Heart right ventricle (tissue), 16 donors: ENCODE measurements around the gene SLC35F5. TPM values are rescaled to one million over a fixed set of nuclear protein-coding genes. Genes with fewer than 3 reads are reported as not detected.
"Not testable (repeated sequence)": the region's sequence is repeated elsewhere in the genome, so short reads cannot be mapped to it uniquely, and the experiment has no call there.

Experiments used
- ATAC-seq, 8 donors: fragments of 200-7000 bp; cut with Tn5 transposase; one replicate each; pipeline ENCODE4 v1.9.1; 2020; ENCODE audit warnings: mild to moderate bottlenecking in 8 of 8, moderate library complexity in 8 of 8, moderate number of reproducible peaks in 1 of 8
- DNase-seq, 2 donors: peaks; one replicate each; pipeline ENCODE4 v3.0.0-alpha.2; 2020
- H3K27ac ChIP-seq, 10 donors: fragments of 200-600 bp; sonication (generic) in 2 of 10; one replicate each; pipeline versions ENCODE4 v1.5.0 to v1.8.0; 2020 to 2022; ENCODE audit warnings: mild to moderate bottlenecking in 3 of 10
- H3K27me3 ChIP-seq, 7 donors: fragments of 200-600 bp; one replicate each; pipeline ENCODE4 v1.8.0; 2021 to 2022; ENCODE audit warnings: mild to moderate bottlenecking in 2 of 7
- H3K36me3 ChIP-seq, 9 donors: fragments of 200-600 bp; sonication (generic) in 1 of 9; one replicate each; pipeline versions ENCODE4 v1.5.0 to v1.8.0; 2020 to 2022; ENCODE audit warnings: mild to moderate bottlenecking in 2 of 9
- H3K4me1 ChIP-seq, 9 donors: fragments of 200-600 bp; sonication (generic) in 1 of 9; one replicate each; pipeline versions ENCODE4 v1.5.0 to v1.8.0; 2020 to 2022; ENCODE audit warnings: mild to moderate bottlenecking in 4 of 9
- H3K4me3 ChIP-seq, 10 donors: fragments of 200-600 bp; sonication (generic) in 2 of 10; one replicate each; pipeline versions ENCODE4 v1.5.0 to v1.8.0; 2020 to 2022; ENCODE audit warnings: mild to moderate bottlenecking in 7 of 10, moderate library complexity in 2 of 10
- H3K9me3 ChIP-seq, 11 donors: fragments of 200-600 bp in 10 of 11; sonication (generic) in 2 of 11; one replicate each; pipeline versions ENCODE4 v1.5.0 to v1.8.0; 2013 to 2022; ENCODE audit warnings: mild to moderate bottlenecking in 2 of 11, control low read depth in 1 of 11, moderate library complexity in 1 of 11
- WGBS, 2 donors: extraction: QIAGEN DNeasy Blood & Tissue Kit; methylation state at CpG; one replicate each; pipeline ENCODE4 v1.1.7; 2013; ENCODE audit warnings: inconsistent platforms in 1 of 2; 5-methylcytosine and 5-hydroxymethylcytosine counted together
- intact Hi-C, 10 donors: fragments of 100-400 bp; cut with DNase I; formaldehyde crosslinking; loops; one replicate each; pipeline versions ENCODE4 v1.11.1 to v1.14.2; 2022
- polyA plus RNA-seq, 2 donors: library from polyadenylated mRNA; stranded (reverse); fragments of 200-250 nt; gene quantifications; one replicate each; pipeline ENCODE4 v1.2.3, GENCODE V29; 2013
- total RNA-seq, 10 donors: library from RNA; stranded (reverse); fragmentation: NEBNext Ultra II Directional in 3 of 10; extraction: Animal tissue kit (Norgen Biotek cat#: 25700) in 3 of 10; gene quantifications; one replicate each; pipeline versions ENCODE4 v1.2.1 to v1.2.4, GENCODE V29; 2021 to 2023
- TF ChIP-seq, protein P1 (sequence below), 9 donors: fragments of 200-600 bp; sonication (generic) in 2 of 9; IDR thresholded peaks; one replicate each; pipeline versions ENCODE4 v1.5.0 to v1.8.0; 2021 to 2022; ENCODE audit warnings: antibody characterized with exemption in 9 of 9, mild to moderate bottlenecking in 5 of 9, moderate library complexity in 1 of 9
- donor health status: Arrhythmogenic right ventricular cardiomyopathy.
- donor health status: ischemic (EF 13 %, LVEDD 7.1; RV severe dilation, severe dysfunction).
- donor health status: healthy with polysubstance abuse.
- donor health status: DM: no; HTN: yes; CAD: no.
- donor health status: DM: no; HTN: no; CAD: no.
- donor health status: ischemic (EF 25% LVEDD 6.9; RV normal size, moderate dysfunction).
- donor health status: ischemic (EF 25% LVEDD 5.7; RV mildly dilated, moderate dysfunction).
- donor health status: healthy.
- donor health status: DM: yes; HTN: yes; CAD: no.
- donor health status: Ischemic cardiomyopathy.
- donor health status: ischemic (EF 35%, LVEDD 5.7; RV mildly dilated, moderate dysfunction).
- donor health status: nonischemic (EF 11% LVEDD 7.7; RV severe dilation, severe dysfunction).
- donor health status: DM: yes; HTN: yes; CAD: no.
- donor health status: PGD.
- donor health status: ischemic (EF 29% LVEDD 5.4; RV normal size, mild dysfunction).
- donor health status: nonischemic (EF 23%, LVEDD 6.1; RV moderate dilation, normal function).

The SLC35F5 gene
- total and polyA plus RNA-seq, 12 donors: 18.3 to 67.1 (median 58.6) TPM

DNA sequence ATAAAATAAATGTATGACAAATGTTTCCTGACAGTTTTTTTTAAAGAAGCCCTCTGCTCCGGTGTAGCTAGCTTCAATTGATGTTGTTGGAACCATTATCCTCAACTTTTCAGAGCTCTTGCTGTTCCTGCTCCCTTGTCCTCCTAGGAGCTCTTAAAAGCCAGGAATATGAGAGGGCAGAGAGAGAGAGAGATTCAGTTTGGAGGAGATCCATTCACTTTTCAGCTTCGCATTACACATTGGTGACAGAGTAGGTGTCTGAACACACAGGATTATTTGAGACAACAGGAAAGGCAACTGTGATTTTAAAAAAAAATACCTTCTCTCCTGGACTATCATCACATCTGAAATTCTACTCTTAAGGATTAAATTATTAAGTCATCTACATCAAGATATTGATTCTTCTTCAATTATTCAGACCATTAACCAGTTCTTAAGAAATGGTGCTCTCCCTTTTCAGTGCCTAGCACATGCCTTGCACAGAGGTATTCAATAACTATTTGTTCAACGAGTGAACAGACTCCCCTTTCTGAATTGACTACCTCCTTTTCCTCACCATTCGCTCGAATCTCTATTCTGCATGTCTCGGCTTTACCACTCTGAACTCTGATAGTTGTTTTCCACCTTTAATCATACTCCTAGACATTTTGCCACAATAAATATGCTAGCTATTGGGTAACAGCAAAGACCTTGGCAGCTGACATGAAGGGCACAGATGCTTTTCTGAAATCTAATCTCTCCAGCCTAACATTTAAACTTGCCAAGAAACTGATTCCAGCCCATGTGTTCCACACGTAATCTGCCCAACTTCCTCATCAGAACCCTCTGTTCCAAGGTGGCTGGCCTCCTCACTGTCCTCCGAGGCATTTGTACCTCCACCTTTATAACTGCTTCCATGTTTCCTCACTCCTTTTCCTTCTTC lies 28.6 kb upstream of the SLC35F5 start:
- peak overlapping the region in 9 of 10 donors; percentile 21 to 75 (median 58) for H3K27ac ChIP-seq
- H3K36me3 ChIP-seq: no peaks in the 10 kb centered on the region
- H3K4me1 ChIP-seq: peaks cover 0 to 18% (median 0%) of the 10 kb centered on the region in 9 donors
- peak in 7 of 8 donors; percentile 34 to 91 (median 79) for ATAC-seq
- H3K9me3 ChIP-seq: no peaks in the 10 kb centered on the region
- no peak overlapping the region for H3K4me3 ChIP-seq
- intact Hi-C loops: no loop called here
- H3K27me3 ChIP-seq: no peaks in the 10 kb centered on the region
- WGBS, 2 donors: 45 to 56% methylated on average over 8 of the region's 8 CpGs
- no peak for DNase-seq
- TF ChIP-seq, protein P1, sequence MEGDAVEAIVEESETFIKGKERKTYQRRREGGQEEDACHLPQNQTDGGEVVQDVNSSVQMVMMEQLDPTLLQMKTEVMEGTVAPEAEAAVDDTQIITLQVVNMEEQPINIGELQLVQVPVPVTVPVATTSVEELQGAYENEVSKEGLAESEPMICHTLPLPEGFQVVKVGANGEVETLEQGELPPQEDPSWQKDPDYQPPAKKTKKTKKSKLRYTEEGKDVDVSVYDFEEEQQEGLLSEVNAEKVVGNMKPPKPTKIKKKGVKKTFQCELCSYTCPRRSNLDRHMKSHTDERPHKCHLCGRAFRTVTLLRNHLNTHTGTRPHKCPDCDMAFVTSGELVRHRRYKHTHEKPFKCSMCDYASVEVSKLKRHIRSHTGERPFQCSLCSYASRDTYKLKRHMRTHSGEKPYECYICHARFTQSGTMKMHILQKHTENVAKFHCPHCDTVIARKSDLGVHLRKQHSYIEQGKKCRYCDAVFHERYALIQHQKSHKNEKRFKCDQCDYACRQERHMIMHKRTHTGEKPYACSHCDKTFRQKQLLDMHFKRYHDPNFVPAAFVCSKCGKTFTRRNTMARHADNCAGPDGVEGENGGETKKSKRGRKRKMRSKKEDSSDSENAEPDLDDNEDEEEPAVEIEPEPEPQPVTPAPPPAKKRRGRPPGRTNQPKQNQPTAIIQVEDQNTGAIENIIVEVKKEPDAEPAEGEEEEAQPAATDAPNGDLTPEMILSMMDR (IDR thresholded peaks at IDR 0.05): no peak

DNA sequence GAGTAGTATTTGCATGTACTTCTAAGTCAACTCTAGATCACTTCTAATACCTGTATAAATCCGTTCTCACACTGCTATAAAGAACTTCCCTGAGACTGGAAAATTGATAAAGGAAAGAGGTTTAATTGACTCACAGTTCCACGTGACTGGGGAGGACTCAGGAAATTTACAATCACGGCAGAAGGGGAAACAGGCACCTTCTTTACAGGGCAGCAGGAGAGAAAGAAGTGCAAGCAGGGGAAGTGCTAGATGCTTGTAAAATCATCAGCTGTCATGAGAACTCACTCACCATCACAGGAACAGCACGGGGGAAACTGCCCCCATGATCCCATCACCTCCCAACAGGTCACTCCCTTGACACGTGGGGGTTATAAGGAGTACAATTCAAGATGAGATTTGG lies 24.0 kb upstream of the SLC35F5 start:
- no peak overlapping the region for H3K4me3 ChIP-seq
- intact Hi-C loops: no loop called here
- H3K27ac ChIP-seq: no peak overlapping the region
- DNase-seq (no peak), ATAC-seq (no peak)
- H3K4me1 ChIP-seq: peaks cover 0 to 10% (median 0%) of the 10 kb centered on the region in 9 donors
- no peaks in the 10 kb centered on the region for H3K9me3 ChIP-seq
- no peaks in the 10 kb centered on the region for H3K27me3 ChIP-seq
- TF ChIP-seq, protein P1 (IDR thresholded peaks at IDR 0.05): no peak
- no peaks in the 10 kb centered on the region for H3K36me3 ChIP-seq
- 28 to 34% methylated on average over 5 of the region's 5 CpGs for WGBS, 2 donors

DNA sequence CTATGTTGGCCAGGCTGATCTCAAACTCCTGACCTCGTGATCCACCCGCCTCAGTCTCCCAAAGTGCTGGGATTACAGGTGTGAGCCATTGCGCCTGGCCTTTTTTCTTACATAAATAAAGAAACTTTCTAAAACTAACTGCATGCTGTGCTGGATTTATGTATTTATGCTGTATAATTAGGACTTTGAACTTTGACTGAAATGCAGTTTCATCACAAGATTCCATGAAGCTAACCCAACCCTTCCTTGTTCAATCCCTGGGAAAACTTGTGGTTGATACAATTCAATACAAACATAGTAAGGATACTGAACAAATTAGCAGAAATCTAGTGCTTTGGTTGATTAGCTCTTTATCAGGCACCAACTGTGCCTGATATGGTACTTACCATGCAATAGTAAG lies 20.9 kb upstream of the SLC35F5 start:
- WGBS, 2 donors: 96 to 97% methylated on average over 3 of the region's 3 CpGs
- Histone ChIP-seq H3K9me3 (no peaks in the 10 kb centered on the region), H3K36me3 (no peaks in the 10 kb centered on the region), H3K4me1 (no peaks in the 10 kb centered on the region), H3K27ac (no peak overlapping the region), H3K4me3 (no peak overlapping the region), H3K27me3 (no peaks in the 10 kb centered on the region)
- DNase-seq (no peak), ATAC-seq (no peak)
- TF ChIP-seq, protein P1 (IDR thresholded peaks at IDR 0.05): no peak
- intact Hi-C loops: no loop called here

DNA sequence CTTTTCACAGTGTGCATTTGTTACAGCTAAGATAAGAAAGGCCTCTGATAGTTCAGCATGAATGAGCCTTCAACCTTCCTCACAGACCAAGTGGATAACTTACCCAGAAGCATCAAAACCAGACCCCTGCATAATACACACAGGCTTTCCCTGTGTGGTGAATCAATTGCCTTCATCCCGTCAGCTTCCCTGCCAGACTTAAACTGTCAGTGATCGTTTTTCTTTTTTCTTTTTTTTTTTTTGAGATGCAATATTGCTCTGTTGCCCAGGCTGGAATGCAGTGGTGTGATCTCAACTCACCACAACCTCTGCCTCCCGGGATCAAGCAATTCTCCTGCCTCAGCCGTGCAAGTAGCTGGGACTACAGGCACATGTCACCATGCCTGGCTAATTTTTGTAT lies 20.5 kb upstream of the SLC35F5 start:
- whole genome bisulfite sequencing, 2 donors: 69 to 71% methylated on average over 4 of the region's 4 CpGs
- no peak overlapping the region for H3K4me3 ChIP-seq
- ATAC-seq (no peak), DNase-seq (no peak)
- no peaks in the 10 kb centered on the region for H3K4me1 ChIP-seq
- no peaks in the 10 kb centered on the region for H3K36me3 ChIP-seq
- H3K9me3 ChIP-seq: no peaks in the 10 kb centered on the region
- H3K27ac ChIP-seq: no peak overlapping the region
- TF ChIP-seq, protein P1 (IDR thresholded peaks at IDR 0.05): no peak
- no peaks in the 10 kb centered on the region for H3K27me3 ChIP-seq
- intact Hi-C loops: no loop called here

DNA sequence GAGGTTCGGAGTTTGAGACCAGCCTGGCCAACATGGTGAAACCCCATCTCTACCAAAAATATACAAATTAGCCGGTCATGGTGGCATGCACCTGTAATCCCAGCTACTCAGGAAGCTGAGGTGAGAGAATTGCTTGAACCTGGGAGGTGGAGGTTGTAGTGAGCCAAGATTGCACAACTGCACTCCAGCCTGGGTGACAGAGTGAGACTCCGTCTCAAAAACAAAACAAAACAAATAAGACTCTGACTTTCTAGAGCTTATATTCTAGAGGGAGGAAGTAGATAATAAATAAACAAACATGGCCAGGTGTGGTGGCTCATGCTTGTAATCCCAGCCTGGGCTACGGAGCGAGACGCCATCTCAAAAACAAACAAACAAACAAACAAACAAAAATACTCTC lies 18.2 kb upstream of the SLC35F5 start:
- H3K27ac ChIP-seq, intact Hi-C loops, DNase-seq, H3K27me3 ChIP-seq, H3K4me1 ChIP-seq, H3K9me3 ChIP-seq, H3K36me3 ChIP-seq, ATAC-seq, H3K4me3 ChIP-seq: not testable (repeated sequence)
- WGBS, 2 donors: 88 to 90% methylated on average over 6 of the region's 6 CpGs
